IMR-90 (cell line): ENCODE results near the gene MICAL1. TPM values are rescaled to one million over a fixed set of nuclear protein-coding genes. Genes with fewer than 3 reads are reported as not detected.

Source experiments
- ATAC-seq: fragments of 200-7000 bp; cut with Tn5 transposase; 2 replicates; pipeline ENCODE4 v1.9.1; 2020; ENCODE audit warnings: low read depth, mild to moderate bottlenecking, moderate library complexity
- BruUV-seq: library from RNA; stranded (reverse); fragments of 400-500 nt; replicated peaks from 2 replicates; lab custom pipeline; 2021; lab: Mats Ljungman, UMichigan
- CTCF ChIA-PET: fragments of 300-600 bp; formaldehyde crosslinking; extraction: SDS; loops from one replicate; lab custom pipeline; 2021; ENCODE audit warnings: antibody characterized with exemption; lab: Yijun Ruan, JAX
- POLR2A ChIA-PET: fragments of 300-600 bp; sonication (Branson Sonifier 250); formaldehyde crosslinking; loops from one replicate; lab custom pipeline; 2022; ENCODE audit warnings: antibody characterized with exemption; ENCODE audit not compliant: unreplicated experiment; lab: Charles Lee
- DNase-seq: peaks from one replicate; pipeline ENCODE4 v3.0.0; 2013
- H2AFZ ChIP-seq: replicated peaks from 2 replicates; pipeline ENCODE3; 2013; ENCODE audit warnings: low read length, mild to moderate bottlenecking; ENCODE audit not compliant: poor library complexity
- H2AK5ac ChIP-seq: 2 replicates; pipeline ENCODE4 v1.6.1; 2013; ENCODE audit warnings: low read depth, low read length, inconsistent platforms
- H2AK9ac ChIP-seq: replicated peaks from 2 replicates; pipeline ENCODE3; 2013; ENCODE audit warnings: mild to moderate bottlenecking, low read depth, low read length, moderate library complexity; ENCODE audit not compliant: poor library complexity
- H2BK120ac ChIP-seq: 2 replicates; pipeline ENCODE4 v1.6.1; 2013; ENCODE audit warnings: low read depth, low read length, inconsistent platforms
- H2BK15ac ChIP-seq: 3 replicates; pipeline ENCODE4 v1.6.1; 2013; ENCODE audit warnings: low read depth, low read length, inconsistent platforms
- H2BK20ac ChIP-seq: 2 replicates; pipeline ENCODE4 v1.6.1; 2013; ENCODE audit warnings: low read depth, mild to moderate bottlenecking, inconsistent platforms, low read length, moderate library complexity
- H2BK5ac ChIP-seq: 2 replicates; pipeline ENCODE4 v1.6.1; 2013; ENCODE audit warnings: mild to moderate bottlenecking, low read depth, low read length, inconsistent platforms; ENCODE audit not compliant: poor library complexity, severe bottlenecking
- H3K14ac ChIP-seq: replicated peaks from 2 replicates; pipeline ENCODE4 v1.6.1; 2013; ENCODE audit warnings: low read depth, low read length, inconsistent platforms
- H3K18ac ChIP-seq: 2 replicates; pipeline ENCODE4 v1.6.1; 2013; ENCODE audit warnings: low read depth, low read length, control low read depth
- H3K23ac ChIP-seq: 2 replicates; pipeline ENCODE4 v1.6.1; 2013; ENCODE audit warnings: low read depth, low read length, inconsistent platforms
- H3K27ac ChIP-seq: 2 replicates; pipeline ENCODE4 v1.5.1; 2013; ENCODE audit warnings: mild to moderate bottlenecking, control low read depth, low read length; ENCODE audit not compliant: insufficient read depth
- H3K27me3 ChIP-seq: 2 replicates; pipeline ENCODE4 v1.6.1; 2013; ENCODE audit warnings: low read length; ENCODE audit not compliant: control insufficient read depth, insufficient read depth
- H3K36me3 ChIP-seq: 2 replicates; pipeline ENCODE4 v1.6.1; 2013; ENCODE audit warnings: low read length, mixed read lengths; ENCODE audit not compliant: control insufficient read depth, insufficient read depth
- H3K4ac ChIP-seq: 2 replicates; pipeline ENCODE4 v1.6.1; 2013; ENCODE audit warnings: low read depth, low read length, inconsistent platforms
- H3K4me1 ChIP-seq: 2 replicates; pipeline ENCODE4 v1.6.1; 2013; ENCODE audit warnings: low read length, mixed read lengths; ENCODE audit not compliant: control insufficient read depth, insufficient read depth
- H3K4me2 ChIP-seq: 2 replicates; pipeline ENCODE4 v1.6.1; 2013; ENCODE audit warnings: low read depth, mild to moderate bottlenecking, control low read depth, low read length, moderate library complexity
- H3K4me3 ChIP-seq: 2 replicates; pipeline ENCODE4 v1.5.1; 2013; ENCODE audit warnings: low read depth, mild to moderate bottlenecking, control low read depth, low read length, moderate library complexity; ENCODE audit not compliant: insufficient read depth
- H3K56ac ChIP-seq: 2 replicates; pipeline ENCODE4 v1.6.1; 2013; ENCODE audit warnings: low read length, inconsistent platforms; ENCODE audit not compliant: insufficient read depth; ENCODE audit errors: extremely low read depth
- H3K79me1 ChIP-seq, 2 experiments: 2 replicates each; pipeline ENCODE4 v1.6.1; 2013; ENCODE audit warnings: low read length in 2 of 2, inconsistent platforms in 1 of 2, low read depth in 1 of 2
- H3K9ac ChIP-seq: 2 replicates; pipeline ENCODE4 v1.6.1; 2013; ENCODE audit warnings: low read depth, low read length, control low read depth
- H3K9me1 ChIP-seq: 2 replicates; pipeline ENCODE4 v1.6.1; 2013; ENCODE audit warnings: low read length, inconsistent platforms; ENCODE audit not compliant: insufficient read depth
- H3K9me3 ChIP-seq: 2 replicates; pipeline ENCODE4 v1.6.1; 2013; ENCODE audit warnings: low read length; ENCODE audit not compliant: control insufficient read depth, insufficient read depth
- H4K20me1 ChIP-seq: 2 replicates; pipeline ENCODE4 v1.6.1; 2013; ENCODE audit warnings: low read length, inconsistent platforms; ENCODE audit not compliant: insufficient read depth
- H4K5ac ChIP-seq: 2 replicates; pipeline ENCODE4 v1.6.1; 2013; ENCODE audit warnings: mild to moderate bottlenecking, low read depth, low read length, control low read depth
- H4K8ac ChIP-seq, 2 experiments: 2 replicates each; pipeline ENCODE4 v1.6.1; 2013; ENCODE audit warnings: low read depth in 2 of 2, low read length in 2 of 2, control low read depth in 1 of 2, inconsistent platforms in 1 of 2
- H4K91ac ChIP-seq: 2 replicates; pipeline ENCODE4 v1.6.1; 2013; ENCODE audit warnings: low read depth, low read length, inconsistent platforms; ENCODE audit not compliant: insufficient read depth
- CEBPB ChIP-seq: IDR thresholded peaks from 2 replicates; pipeline ENCODE4 v1.6.1; 2012; ENCODE audit warnings: low read depth, low read length, improper control_type of control experiment
- ELK1 ChIP-seq: fragments of 150-350 bp; IDR thresholded peaks from 2 replicates; pipeline ENCODE4 v1.6.1; 2016; ENCODE audit warnings: low read depth, mild to moderate bottlenecking, low read length, moderate library complexity, borderline replicate concordance
- MAZ ChIP-seq: IDR thresholded peaks from 2 replicates; pipeline ENCODE4 v1.6.1; 2012; ENCODE audit warnings: low read depth, mild to moderate bottlenecking, low read length, improper control_type of control experiment, moderate library complexity, borderline replicate concordance
- MXI1 ChIP-seq: IDR thresholded peaks from 2 replicates; pipeline ENCODE4 v1.6.1; 2012; ENCODE audit warnings: low read depth, mild to moderate bottlenecking, low read length, moderate library complexity, borderline replicate concordance
- POLR2A ChIP-seq: IDR thresholded peaks from 2 replicates; pipeline ENCODE4 v1.6.1; 2012; ENCODE audit warnings: mild to moderate bottlenecking, low read depth, low read length
- RFX5 ChIP-seq: IDR thresholded peaks from 2 replicates; pipeline ENCODE4 v1.8.0; 2012; ENCODE audit warnings: low read depth, mild to moderate bottlenecking, low read length, moderate library complexity
- SMC3 ChIP-seq: fragments of 150-350 bp; IDR thresholded peaks from 2 replicates; pipeline ENCODE4 v1.6.1; 2016; ENCODE audit warnings: low read depth, mild to moderate bottlenecking, antibody characterized with exemption, low read length, moderate library complexity
- USF2 ChIP-seq: fragments of 150-350 bp; IDR thresholded peaks from 2 replicates; pipeline ENCODE4 v1.6.1; 2017; ENCODE audit warnings: mild to moderate bottlenecking, antibody characterized with exemption, low read length, low read depth
- WGBS, 2 experiments: methylation state at CpG; one replicate each; pipeline versions ENCODE4 v1.1.5 to v1.1.7; 2013; ENCODE audit warnings: missing lambda C conversion rate in 2 of 2; ENCODE audit not compliant: insufficient read length in 1 of 2; ENCODE audit errors: extremely low coverage in 2 of 2; 5-methylcytosine and 5-hydroxymethylcytosine counted together
- dilution Hi-C: fragments of 300-500 bp; cut with HindIII; formaldehyde crosslinking; loops from one replicate; pipeline ENCODE4 v1.14.3; 2018; ENCODE audit warnings: low sequenced_read_pairs; ENCODE audit not compliant: unreplicated experiment
- in situ Hi-C: fragments of 300-500 bp; cut with MboI; formaldehyde crosslinking; loops from 3 replicates; pipeline ENCODE4 v1.14.3; 2019; ENCODE audit warnings: low sequenced_read_pairs, inconsistent platforms, mixed read lengths
- intact Hi-C: fragments of 100-400 bp; cut with micrococcal nuclease; formaldehyde crosslinking; loops from 2 replicates; pipeline ENCODE4 v1.10.0; 2022
- polyA plus RNA-seq, 3 experiments: library from polyadenylated mRNA; depleted of rRNA; stranded (reverse); fragments of >200 nt; gene quantifications; 2 replicates each; pipeline ENCODE4 v1.2.3, GENCODE V29; 2012; ENCODE audit warnings: low replicate concordance in 1 of 3
- total RNA-seq: library from RNA; depleted of rRNA; stranded (reverse); fragments of >200 nt; gene quantifications from 2 replicates; pipeline ENCODE4 v1.2.3, GENCODE V29; 2012

MICAL1 gene
- total and polyA plus RNA-seq, 2 of the 4 experiments (the other 2 are of a cell fraction), result 30.5 to 57.1 TPM

- Histone ChIP-seq H4K20me1 (no peaks in the 10 kb centered on the region), H2BK20ac (no peak overlapping the region), H2AK5ac (no peak overlapping the region), H3K4me3 (no peak overlapping the region), H3K9me3 (no peaks in the 10 kb centered on the region), H3K9me1 (no peaks in the 10 kb centered on the region), H4K5ac (no peak overlapping the region), H3K23ac (no peak overlapping the region), H3K4me2 (no peak overlapping the region; the same call in 1 of the 2 replicates), H2BK5ac (no peak overlapping the region), H3K79me1 (no peaks in the 10 kb centered on the region), H3K4me1 (no peaks in the 10 kb centered on the region; the same call in 1 of the 2 replicates), H2AK9ac (no peak overlapping the region), H3K14ac (no peak overlapping the region), H3K4ac (no peak overlapping the region), H3K27me3 (peaks cover 2% of the 10 kb centered on the region; the same call in 1 of the 2 replicates), H4K8ac (no peak overlapping the region), H2BK120ac (no peak overlapping the region), H3K27ac (no peak overlapping the region), H3K9ac (no peak overlapping the region), H3K18ac (no peak overlapping the region), H2AFZ (no peak overlapping the region), H3K36me3 (no peaks in the 10 kb centered on the region), H2BK15ac (no peak overlapping the region), H4K91ac (no peak overlapping the region), H3K56ac (no peak overlapping the region)
- POLR2A ChIA-PET, result no interaction called here
- ATAC-seq (peak; percentile 99), DNase-seq (peak; percentile 74)
- 28% methylated on average over 3 of the region's 7 CpGs; no CpG with 5 or more reads in 1 of the 2 experiments for WGBS, 2 experiments
- CTCF ChIA-PET, result interaction anchor here (0.7 kb wide), 2 partner anchors 9 to 11 kb away, joined by 4 to 5 read pairs; partner anchors contain the start of genes PPIL6 and SMPD2
- dilution Hi-C loops (no loop called here), in situ Hi-C loops (no loop called here), intact Hi-C loops (no loop called here)
- no peak for TF ChIP-seq MXI1
- no peak for TF ChIP-seq POLR2A
- TF ChIP-seq ELK1, result no peak
- TF ChIP-seq CEBPB, result peak; percentile 78
- TF ChIP-seq SMC3, result no peak
- no peak for TF ChIP-seq USF2
- TF ChIP-seq MAZ, result no peak
- TF ChIP-seq RFX5, result no peak
- BruUV-seq, result no TSS peak
These were observed 26.6 kb downstream of the MICAL1 start for GRCh38 chr6:109428889-109429477.
